Neural progenitor cell (in vitro differentiated cells): ENCODE measurements around the gene RSPH3. TPM values are rescaled to one million over a fixed set of nuclear protein-coding genes. Genes with fewer than 3 reads are reported as not detected.

Source experiments
- DNase-seq: peaks from one replicate; pipeline ENCODE4 v3.0.0-alpha.2; 2016; ENCODE audit warnings: low spot score
- H2AFZ ChIP-seq: fragments of 200-600 bp; sonication (generic); replicated peaks from 2 replicates; pipeline ENCODE4 v1.6.1; 2016; ENCODE audit warnings: antibody characterized with exemption
- H3F3A ChIP-seq: fragments of 200-600 bp; sonication (generic); 2 replicates; pipeline ENCODE4 v1.6.1; 2016; ENCODE audit warnings: antibody characterized with exemption, low read depth
- H3K27ac ChIP-seq: fragments of 200-600 bp; sonication (generic); 2 replicates; pipeline ENCODE4 v1.5.1; 2016; ENCODE audit warnings: mild to moderate bottlenecking
- H3K27me3 ChIP-seq: fragments of 200-600 bp; sonication (generic); 2 replicates; pipeline ENCODE4 v1.6.1; 2016; ENCODE audit warnings: mild to moderate bottlenecking, moderate library complexity
- H3K36me3 ChIP-seq: fragments of 200-600 bp; sonication (generic); 2 replicates; pipeline ENCODE4 v1.5.1; 2016
- H3K4me1 ChIP-seq: fragments of 200-600 bp; sonication (generic); 2 replicates; pipeline ENCODE4 v1.6.1; 2016; ENCODE audit warnings: mixed run types
- H3K4me2 ChIP-seq: fragments of 200-600 bp; sonication (generic); 2 replicates; pipeline ENCODE4 v1.6.1; 2016
- H3K4me3 ChIP-seq: fragments of 200-600 bp; sonication (generic); 2 replicates; pipeline ENCODE4 v1.5.1; 2016
- H3K79me2 ChIP-seq: fragments of 200-600 bp; sonication (generic); 2 replicates; pipeline ENCODE4 v1.6.1; 2016; ENCODE audit warnings: low read depth
- H3K9ac ChIP-seq: fragments of 200-600 bp; sonication (generic); 2 replicates; pipeline ENCODE4 v1.6.1; 2016
- H3K9me3 ChIP-seq: fragments of 200-600 bp; sonication (generic); 2 replicates; pipeline ENCODE4 v1.5.1; 2016; ENCODE audit warnings: low read depth
- H4K20me1 ChIP-seq: fragments of 200-600 bp; sonication (generic); 2 replicates; pipeline ENCODE4 v1.6.1; 2016; ENCODE audit warnings: low read depth
- H3K27ac Mint-ChIP-seq: 3 replicates; pipeline ENCODE4 v1.8.0; 2021; ENCODE audit warnings: mixed read lengths
- H3K27me3 Mint-ChIP-seq: 2 replicates; pipeline ENCODE4 v1.8.0; 2022; ENCODE audit warnings: low read depth, mild to moderate bottlenecking, inconsistent platforms, moderate library complexity, mixed read lengths; ENCODE audit not compliant: insufficient read depth
- H3K36me3 Mint-ChIP-seq: 3 replicates; pipeline ENCODE4 v1.8.0; 2021; ENCODE audit warnings: mixed read lengths
- H3K4me1 Mint-ChIP-seq: 3 replicates; pipeline ENCODE4 v1.8.0; 2021; ENCODE audit warnings: mixed read lengths
- H3K4me3 Mint-ChIP-seq: 3 replicates; pipeline ENCODE4 v1.8.0; 2021; ENCODE audit warnings: mild to moderate bottlenecking, moderate library complexity, mixed read lengths
- H3K9me3 Mint-ChIP-seq: 3 replicates; pipeline ENCODE4 v1.8.0; 2020; ENCODE audit warnings: mixed read lengths
- CTCF ChIP-seq: fragments of 200-600 bp; sonication (generic); IDR thresholded peaks from 2 replicates; pipeline ENCODE4 v1.5.1; 2017; ENCODE audit warnings: antibody characterized with exemption, mild to moderate bottlenecking
- EZH2 ChIP-seq: fragments of 200-600 bp; sonication (generic); IDR thresholded peaks from 2 replicates; pipeline ENCODE4 v1.6.1; 2017; ENCODE audit warnings: antibody characterized with exemption, mild to moderate bottlenecking, moderate library complexity
- EZH2phosphoT487 ChIP-seq: fragments of 200-600 bp; sonication (generic); IDR thresholded peaks from 2 replicates; pipeline ENCODE4 v1.6.1; 2017; ENCODE audit warnings: antibody characterized with exemption
- total RNA-seq: library from RNA; depleted of rRNA; stranded (reverse); fragments of >200 nt; gene quantifications from 2 replicates; pipeline ENCODE4 v1.2.3, GENCODE V29; 2015; ENCODE audit warnings: low replicate concordance

The RSPH3 gene
- total RNA-seq, 1 donor from 2014 or later: 3.6 TPM

DNA sequence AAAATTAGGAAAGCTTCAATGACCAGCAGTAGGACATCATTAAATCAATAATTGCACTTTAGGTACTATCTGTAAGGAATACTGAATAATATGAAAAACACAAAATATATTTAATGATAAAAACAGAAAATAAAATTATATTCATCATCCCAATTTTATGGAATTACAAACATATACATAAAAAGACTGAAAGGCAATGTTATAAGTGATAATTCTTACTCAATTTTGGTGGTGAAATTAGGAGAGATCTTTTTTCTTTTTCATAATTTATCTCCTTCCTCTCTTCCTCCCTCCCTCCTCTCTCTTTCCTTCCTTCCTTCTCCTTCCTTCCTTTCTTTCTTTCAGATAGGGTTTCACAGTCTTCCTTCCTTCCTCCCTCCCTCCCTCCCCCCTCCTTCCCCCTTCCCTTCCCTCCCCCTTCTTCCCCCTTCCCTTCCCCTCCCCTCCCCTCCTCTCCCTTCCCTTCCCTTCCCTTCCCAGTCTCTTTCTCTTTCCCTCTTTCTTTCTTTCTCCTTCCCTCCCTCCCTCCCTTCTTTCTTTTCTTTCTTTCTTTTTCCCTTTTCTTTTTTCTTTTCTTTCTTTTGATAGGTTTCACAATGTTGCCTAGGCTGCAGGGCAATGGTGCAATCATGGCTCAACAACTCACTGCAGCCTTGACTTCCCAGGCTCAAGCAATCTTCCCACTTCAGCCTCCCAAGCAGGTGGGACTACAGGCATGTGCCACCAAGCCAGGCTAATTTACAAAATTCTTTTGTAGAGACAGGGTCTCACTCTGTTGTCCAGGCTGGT lies 36.8 kb downstream of the RSPH3 start:
- H3K9ac ChIP-seq: no peak overlapping the region
- TF ChIP-seq CTCF: no peak
- TF ChIP-seq EZH2phosphoT487: no peak
- TF ChIP-seq EZH2: no peak

DNA sequence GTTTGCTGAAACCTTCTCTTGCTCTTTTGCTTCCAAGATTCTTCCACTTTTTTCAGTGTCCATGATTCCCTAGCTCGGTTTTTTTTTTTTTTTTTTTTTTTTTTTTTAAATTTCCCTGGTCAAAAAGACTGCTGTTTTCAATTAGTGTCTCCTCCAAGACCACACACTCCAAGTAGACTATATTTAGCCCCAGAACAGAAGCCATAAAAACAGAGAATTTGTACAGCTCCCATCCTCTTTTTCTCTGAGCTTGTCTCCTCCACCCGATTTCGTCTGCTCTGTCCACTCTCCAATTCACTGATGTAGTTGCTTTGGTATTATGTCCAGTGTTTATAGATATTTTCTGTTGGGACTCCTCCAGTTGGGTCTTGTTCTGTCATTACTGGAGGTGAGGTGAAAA lies 37.6 kb downstream of the RSPH3 start:
- DNase-seq: no peak
- H3K4me1 ChIP-seq: no peaks in the 10 kb centered on the region
- no peaks in the 10 kb centered on the region for H3K27me3 ChIP-seq
- H3K27ac ChIP-seq: no peak overlapping the region
- H3K9me3 Mint-ChIP-seq: peaks cover 11% of the 10 kb centered on the region
- no peak for TF ChIP-seq EZH2phosphoT487
- no peak for TF ChIP-seq EZH2
- no peak for TF ChIP-seq CTCF
- H3K79me2 ChIP-seq: no peaks in the 10 kb centered on the region
- H3K4me3 ChIP-seq: no peak overlapping the region
- no peak overlapping the region for H3K9ac ChIP-seq
- peaks cover 7% of the 10 kb centered on the region for H3K9me3 ChIP-seq
- no peak overlapping the region for H3K4me2 ChIP-seq
- no peaks in the 10 kb centered on the region for H3F3A ChIP-seq
- H3K4me3 Mint-ChIP-seq: no peak overlapping the region
- H3K36me3 Mint-ChIP-seq: peaks cover 27% of the 10 kb centered on the region
- H3K36me3 ChIP-seq: peaks cover 4% of the 10 kb centered on the region
- H3K4me1 Mint-ChIP-seq: no peaks in the 10 kb centered on the region
- H4K20me1 ChIP-seq: no peaks in the 10 kb centered on the region
- no peaks in the 10 kb centered on the region for H3K27me3 Mint-ChIP-seq
- no peak overlapping the region for H3K27ac Mint-ChIP-seq
- H2AFZ ChIP-seq: no peak overlapping the region

More for the DNA sequence above, 36.8 kb downstream of the RSPH3 start:
- no peak overlapping the region for H2AFZ ChIP-seq
- H3K36me3 ChIP-seq: peaks cover 4% of the 10 kb centered on the region
- H3K27me3 ChIP-seq: no peaks in the 10 kb centered on the region
- Mint-ChIP-seq H3K4me1 (no peaks in the 10 kb centered on the region), H3K27me3 (no peaks in the 10 kb centered on the region), H3K27ac (no peak overlapping the region), H3K9me3 (peaks cover 14% of the 10 kb centered on the region), H3K4me3 (no peak overlapping the region), H3K36me3 (peaks cover 27% of the 10 kb centered on the region)
- no peaks in the 10 kb centered on the region for H4K20me1 ChIP-seq
- H3K79me2 ChIP-seq: no peaks in the 10 kb centered on the region
- no peaks in the 10 kb centered on the region for H3F3A ChIP-seq
- no peak overlapping the region for H3K4me2 ChIP-seq
- no peak overlapping the region for H3K27ac ChIP-seq
- H3K4me3 ChIP-seq: no peak overlapping the region
- H3K4me1 ChIP-seq: no peaks in the 10 kb centered on the region
- peaks cover 16% of the 10 kb centered on the region for H3K9me3 ChIP-seq
- DNase-seq: no peak

DNA sequence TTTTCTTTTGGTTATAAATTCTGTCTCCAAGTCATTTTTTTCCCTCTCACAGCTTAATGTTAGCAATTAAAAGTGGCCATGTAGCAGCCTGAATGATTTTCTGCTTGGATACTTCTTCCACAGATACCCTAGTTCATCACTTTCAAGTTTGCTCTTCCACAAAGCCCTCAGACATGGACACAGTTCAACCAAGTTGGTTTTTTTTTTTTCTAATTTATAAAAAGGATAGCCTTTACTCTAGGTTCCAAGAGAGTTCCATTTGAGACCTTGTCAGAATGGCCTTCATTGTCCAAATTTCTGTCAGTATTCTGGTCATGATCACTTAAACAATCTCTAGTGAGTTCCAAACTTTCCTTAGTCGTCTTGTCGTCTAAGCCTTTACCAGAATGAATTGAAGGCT lies 40.0 kb downstream of the RSPH3 start:
- no peak overlapping the region for H3K4me2 ChIP-seq
- H3K9me3 ChIP-seq: no peaks in the 10 kb centered on the region
- Mint-ChIP-seq H3K4me1 (no peaks in the 10 kb centered on the region), H3K9me3 (peaks cover 2% of the 10 kb centered on the region), H3K27me3 (no peaks in the 10 kb centered on the region), H3K27ac (no peak overlapping the region), H3K4me3 (no peak overlapping the region), H3K36me3 (peaks cover 24% of the 10 kb centered on the region)
- DNase-seq: no peak
- no peaks in the 10 kb centered on the region for H3F3A ChIP-seq
- no peaks in the 10 kb centered on the region for H3K27me3 ChIP-seq
- H3K9ac ChIP-seq: no peak overlapping the region
- H4K20me1 ChIP-seq: no peaks in the 10 kb centered on the region
- H3K4me1 ChIP-seq: no peaks in the 10 kb centered on the region
- no peak overlapping the region for H2AFZ ChIP-seq
- H3K27ac ChIP-seq: no peak overlapping the region
- no peak overlapping the region for H3K4me3 ChIP-seq
- H3K36me3 ChIP-seq: no peaks in the 10 kb centered on the region
- H3K79me2 ChIP-seq: no peaks in the 10 kb centered on the region
- TF ChIP-seq EZH2 (no peak), CTCF (no peak), EZH2phosphoT487 (no peak)
